ENCODE measurements around the gene CHST13. TPM values are rescaled to one million over a fixed set of nuclear protein-coding genes. Genes with fewer than 3 reads are reported as not detected.

CHST13 gene
- total RNA-seq: not detected in 2 replicates

GRCh38 chr3:126523745-126524428 lies at the start of gene CHST13:
Gene CHST13, plus strand, starts transcription at chr3:126524155. Its CDS starts 178 bp downstream, at chr3:126524333.

GRCh38 chr3:126475413-126476114 lies 48.4 kb upstream of the CHST13 start, which contains the start of gene ZXDC:
Gene ZXDC, minus strand, starts transcription at chr3:126475891. Its CDS starts 26 bp downstream, at chr3:126475865.

GRCh38 chr3:126517291-126517951 lies 6.5 kb upstream of the CHST13 start, which contains the start of gene UROC1:
Gene UROC1, minus strand, starts transcription at chr3:126517773. Its CDS starts 54 bp downstream, at chr3:126517719.

GRCh38 chr3:126558336-126559071 lies 34.5 kb downstream of the CHST13 start, which contains the start of gene C3orf22:
Gene C3orf22, minus strand, starts transcription at chr3:126558932. Its CDS starts 5,542 bp downstream, at chr3:126553390.

Other genes with a start within 250 kb of the CHST13 start
- gene KLF15, start 166.7 kb upstream of the CHST13 start, total RNA-seq: 0.38 and 1.7 TPM in 2 replicates
- not detected in 2 replicates for gene CFAP100, start 129.2 kb upstream of the CHST13 start, total RNA-seq
- 15.3 and 16.6 TPM in 2 replicates for gene ZXDC, start 48.3 kb upstream of the CHST13 start, total RNA-seq
- not detected in 2 replicates for gene UROC1, start 6.4 kb upstream of the CHST13 start, total RNA-seq
- not detected in 2 replicates for gene C3orf22, start 34.8 kb downstream of the CHST13 start, total RNA-seq
- gene TXNRD3, start 131.0 kb downstream of the CHST13 start, total RNA-seq: 5.0 and 9.0 TPM in 2 replicates
- 6.5 and 12.3 TPM in 2 replicates for gene CHCHD6, start 180.1 kb downstream of the CHST13 start, total RNA-seq

All from regular cardiac myocyte (primary cell).